GM19193 (cell line): ENCODE results near the gene BCAM.

ENCODE experiments used
- POLR2A ChIP-seq: IDR thresholded peaks from 4 replicates; pipeline ENCODE4 v1.6.1; 2011; ENCODE audit not compliant: insufficient read depth, insufficient read length; ENCODE audit errors: extremely low read depth

BCAM gene

DNA sequence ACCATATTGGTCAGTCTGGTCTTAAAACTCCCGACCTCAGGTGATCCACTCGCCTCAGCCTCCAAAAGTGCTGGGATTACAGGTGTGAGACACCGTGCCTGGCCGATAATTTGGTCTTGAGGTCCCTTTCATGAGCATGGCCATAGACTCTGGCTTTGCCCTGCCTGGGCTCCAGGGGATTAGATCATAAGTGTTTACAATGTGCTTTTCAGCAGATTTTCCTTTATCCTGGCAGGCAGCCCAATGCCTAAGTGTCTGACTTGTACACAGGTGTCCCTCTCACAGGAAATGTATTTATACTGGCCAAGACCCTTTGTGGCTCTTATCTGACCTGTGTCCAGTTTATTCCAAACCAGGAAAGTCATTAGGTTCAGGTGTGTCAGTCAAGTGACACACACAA is 15.9 kb downstream of the BCAM start:
- TF ChIP-seq POLR2A: no peak

DNA sequence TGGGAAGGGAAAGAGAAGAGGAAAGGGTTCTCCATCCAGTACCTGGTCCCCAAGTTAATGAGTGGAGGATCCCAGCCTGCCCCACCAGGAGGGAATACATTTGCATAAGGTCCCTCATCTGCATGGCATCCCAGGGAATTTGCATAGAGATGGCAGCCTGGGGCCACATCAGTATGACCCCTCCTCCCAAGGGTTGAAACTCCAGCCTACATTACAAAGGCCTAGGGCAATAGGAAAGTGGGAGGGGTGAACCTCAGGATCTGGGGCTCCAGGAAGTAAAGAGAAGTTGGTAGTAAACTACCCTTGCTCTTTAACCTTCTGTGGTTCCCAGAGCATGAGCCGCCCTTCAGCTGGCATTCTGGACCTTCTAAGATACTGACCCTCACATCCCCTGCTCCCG is 30.4 kb downstream of the BCAM start:
- no peak for TF ChIP-seq POLR2A

GRCh38 chr19:44840811-44841210 is 31.9 kb downstream of the BCAM start:
- no peak for TF ChIP-seq POLR2A

GRCh38 chr19:44841231-44841630 is 32.3 kb downstream of the BCAM start:
- no peak for TF ChIP-seq POLR2A

DNA sequence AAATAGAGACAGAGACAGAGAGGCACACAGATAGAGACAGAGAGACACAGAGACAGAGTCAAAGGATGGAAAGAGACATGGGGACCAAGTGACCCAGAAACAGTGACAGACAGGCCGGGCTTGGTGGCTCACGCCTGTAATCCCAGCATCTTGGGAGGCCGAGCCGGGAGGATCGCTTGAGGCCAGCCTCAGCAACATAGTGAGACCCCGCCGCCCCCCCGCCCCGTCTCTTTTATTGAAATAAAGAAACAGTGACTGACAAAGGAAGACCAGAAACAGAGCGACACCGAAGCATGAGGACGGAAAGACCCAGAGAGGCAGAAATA is 36.3 kb downstream of the BCAM start:
- no peak for TF ChIP-seq POLR2A

DNA sequence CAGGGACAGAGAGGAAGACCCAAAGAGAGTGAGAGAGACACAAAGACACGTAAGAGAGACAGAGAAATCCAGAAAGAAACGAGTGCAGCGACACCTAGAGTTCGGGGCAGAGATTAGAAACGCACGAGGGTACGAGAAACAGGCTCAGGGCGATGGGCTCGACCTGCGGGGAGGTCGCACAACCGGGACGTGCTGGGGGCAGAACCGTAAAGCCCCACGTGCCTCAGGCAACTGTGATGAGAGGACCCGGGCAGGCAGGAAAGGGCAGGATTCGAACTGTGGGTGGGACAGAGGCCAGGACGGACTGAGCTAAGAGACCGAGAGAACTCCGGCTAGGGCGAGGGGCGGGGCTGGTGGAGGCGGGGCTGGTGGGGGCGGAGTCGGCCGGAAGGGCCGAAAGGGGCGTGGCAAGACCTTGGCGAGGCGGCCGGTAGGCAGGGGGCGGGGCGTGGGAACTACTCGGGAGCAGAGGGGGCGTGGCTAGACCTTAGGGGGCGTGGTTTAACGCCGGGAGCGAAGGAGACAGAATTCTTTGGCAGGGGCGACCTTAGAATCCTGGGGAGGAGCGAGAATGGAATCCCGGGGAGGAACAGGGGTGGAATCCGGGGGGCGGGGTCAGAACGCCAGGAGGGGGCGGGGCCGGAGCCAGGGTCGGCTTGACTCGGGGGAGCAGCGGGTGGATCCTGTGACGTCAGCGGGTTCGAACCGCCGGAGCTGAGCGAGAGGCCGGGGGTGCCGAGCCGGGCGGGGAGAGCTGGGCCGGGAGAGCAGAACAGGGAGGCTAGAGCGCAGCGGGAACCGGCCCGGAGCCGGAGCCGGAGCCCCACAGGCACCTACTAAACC is 36.9 kb downstream of the BCAM start, which contains the start of gene NECTIN2:
NECTIN2 (plus strand) TSS at position 686 of the 843 bp plus-strand sequence. CDS start 229 bp downstream, outside the sequence.
- no peak for TF ChIP-seq POLR2A

- no peak for TF ChIP-seq POLR2A
Observed at GRCh38 chr19:44846455-44847143, 37.7 kb downstream of the BCAM start.

- TF ChIP-seq POLR2A: no peak
Observed at GRCh38 chr19:44847144-44848035, 38.5 kb downstream of the BCAM start.

GRCh38 chr19:44848036-44848811 is 39.3 kb downstream of the BCAM start:
- no peak for TF ChIP-seq POLR2A

DNA sequence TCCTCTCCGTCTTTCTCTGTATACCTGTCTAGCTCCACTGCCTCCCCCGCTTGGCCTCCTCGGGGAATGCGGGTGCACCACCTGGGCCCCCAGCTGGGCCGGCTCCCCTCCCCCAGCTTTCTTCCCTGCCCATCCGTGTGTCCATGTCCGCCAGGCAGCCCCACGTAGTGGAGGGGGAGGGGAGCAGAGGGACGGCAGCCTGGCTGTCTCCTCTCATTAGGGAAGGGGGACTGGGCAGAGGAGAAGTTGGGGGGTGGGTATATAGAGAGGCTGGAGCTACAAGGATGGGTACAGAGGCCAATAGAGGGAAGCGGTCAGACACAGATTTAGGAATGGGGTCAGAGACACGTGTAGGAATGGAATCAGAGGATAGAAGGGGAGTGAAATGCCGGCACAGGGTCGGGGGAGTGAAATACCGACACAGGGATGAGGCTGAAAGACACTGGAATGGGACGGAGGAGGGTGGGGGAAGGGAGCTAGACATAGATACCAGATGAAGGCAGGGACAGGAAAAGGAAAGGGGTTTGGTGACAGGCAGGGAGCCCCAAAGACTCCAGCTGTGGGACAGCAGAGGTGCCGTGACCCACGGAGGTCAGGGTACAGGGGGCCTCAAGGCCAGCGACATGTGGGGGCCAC is 40.0 kb downstream of the BCAM start:
- TF ChIP-seq POLR2A: no peak

DNA sequence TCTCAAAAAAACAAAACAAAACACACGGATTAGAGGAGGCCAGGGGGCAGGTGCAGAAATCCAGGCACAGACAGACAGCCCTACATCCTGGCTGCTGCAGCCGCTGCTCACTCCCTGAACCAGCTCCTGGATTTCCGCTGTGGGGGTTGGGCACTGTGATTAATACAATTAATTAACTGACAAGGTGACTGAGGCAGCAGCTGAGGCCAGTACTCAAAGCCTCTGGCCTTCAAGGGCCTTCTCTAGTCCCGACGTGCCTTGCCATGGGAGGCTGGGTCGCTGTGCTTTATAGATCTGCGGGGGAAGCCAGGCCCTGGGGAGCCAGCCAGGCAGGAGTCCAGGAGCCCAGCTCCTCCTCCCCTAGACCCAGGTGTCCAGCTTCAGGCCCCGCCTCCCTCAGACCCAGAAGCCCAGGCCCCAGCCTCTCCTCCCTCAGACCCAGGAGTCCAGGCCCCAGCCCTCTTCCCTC is 41.8 kb downstream of the BCAM start:
- no peak for TF ChIP-seq POLR2A

- no peak for TF ChIP-seq POLR2A
Observed at GRCh38 chr19:44851427-44851826, 42.5 kb downstream of the BCAM start.

DNA sequence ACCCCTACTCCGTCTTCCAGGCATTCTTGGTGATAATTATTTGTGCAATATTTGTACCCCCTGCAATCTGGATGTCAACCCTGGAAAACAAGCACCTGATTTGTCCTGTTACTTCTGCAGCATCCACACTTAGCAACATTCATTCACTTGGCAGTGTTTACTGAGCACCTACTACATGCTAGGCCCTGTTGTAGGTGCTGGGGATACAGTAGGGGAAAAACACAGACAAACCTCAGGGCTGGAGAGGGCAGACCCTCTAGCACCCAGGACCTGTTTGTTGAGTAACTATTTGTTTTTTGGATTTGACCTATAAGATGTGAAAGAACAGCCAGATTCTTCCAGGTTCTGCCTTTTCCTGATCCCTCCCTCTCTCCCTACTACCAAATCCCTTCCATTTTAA is 46.7 kb downstream of the BCAM start:
- TF ChIP-seq POLR2A: no peak
